HG03442 (cell line): Measurements from ENCODE around the gene LAD1.

ENCODE experiments used
- ATAC-seq: cut with Tn5 transposase; IDR thresholded peaks from one replicate; pipeline ENCODE4 v1.9.1; 2021; ENCODE audit warnings: mild to moderate bottlenecking, moderate library complexity; ENCODE audit not compliant: unreplicated experiment

LAD1 gene

GRCh38 chr1:201393076-201393475 lies 6.0 kb downstream of the LAD1 start:
- ATAC-seq, result no peak

- no peak for ATAC-seq
Observed at GRCh38 chr1:201391651-201392511, 7.2 kb downstream of the LAD1 start.

- no peak for ATAC-seq
Observed at GRCh38 chr1:201391225-201391624, 7.9 kb downstream of the LAD1 start.

GRCh38 chr1:201389051-201389450 lies 10.1 kb downstream of the LAD1 start:
- no peak for ATAC-seq

GRCh38 chr1:201386208-201386607 lies 12.9 kb downstream of the LAD1 start:
- ATAC-seq, result no peak

- ATAC-seq, result peak; percentile 79
Observed at GRCh38 chr1:201385299-201385891, 13.7 kb downstream of the LAD1 start.

- ATAC-seq, result no peak
Observed at GRCh38 chr1:201384406-201384782, 14.7 kb downstream of the LAD1 start.

- ATAC-seq, result no peak
Observed at GRCh38 chr1:201383647-201384405, 15.3 kb downstream of the LAD1 start.

GRCh38 chr1:201381130-201381529 lies 18.0 kb downstream of the LAD1 start:
- no peak for ATAC-seq

- ATAC-seq, result no peak
Observed at GRCh38 chr1:201379733-201380242, 19.3 kb downstream of the LAD1 start.

- ATAC-seq, result no peak
Observed at GRCh38 chr1:201378804-201379203, 20.3 kb downstream of the LAD1 start.

- ATAC-seq, result no peak
Observed at GRCh38 chr1:201377611-201378092, 21.5 kb downstream of the LAD1 start, which contains the start of gene TNNT2. TSS of gene TNNT2 (minus strand) at chr1:201377680. CDS start at chr1:201373254, 4,426 bp downstream.

- ATAC-seq, result peak; percentile 60
Observed at GRCh38 chr1:201376464-201377374, 22.4 kb downstream of the LAD1 start.

GRCh38 chr1:201376107-201376463 lies 23.0 kb downstream of the LAD1 start:
- no peak for ATAC-seq

GRCh38 chr1:201375169-201375568 lies 24.0 kb downstream of the LAD1 start:
- no peak for ATAC-seq

- no peak for ATAC-seq
Observed at GRCh38 chr1:201374364-201374763, 24.8 kb downstream of the LAD1 start.

- no peak for ATAC-seq
Observed at GRCh38 chr1:201371792-201372191, 27.3 kb downstream of the LAD1 start.

- no peak for ATAC-seq
Observed at GRCh38 chr1:201371276-201371675, 27.8 kb downstream of the LAD1 start.

- no peak for ATAC-seq
Observed at GRCh38 chr1:201370500-201370899, 28.6 kb downstream of the LAD1 start.

- no peak for ATAC-seq
Observed at GRCh38 chr1:201369209-201369608, 29.9 kb downstream of the LAD1 start.
